T-helper 2 cell treated with Interferon-gamma antibody and Interleukin-4, amounts not matched to agents 100 ng/mL and 5 ng/mL, for 36 hours (primary cell): ENCODE results near the gene PTPRA. TPM values are rescaled to one million over a fixed set of nuclear protein-coding genes. Genes with fewer than 3 reads are reported as not detected.
"Not testable (repeated sequence)": the region's sequence is repeated elsewhere in the genome, so short reads cannot be mapped to it uniquely, and the experiment has no call there.

ENCODE experiments used
- intact Hi-C: fragments of 100-400 bp; cut with micrococcal nuclease; formaldehyde crosslinking; loops from one replicate; pipeline ENCODE4 v1.15.1; 2023
- total RNA-seq: library from RNA; stranded (reverse); gene quantifications from 2 replicates; pipeline ENCODE4 v1.2.3, GENCODE V29; 2022

The PTPRA gene
- total RNA-seq, 1 donor from 2014 or later, result 70.2 TPM

DNA sequence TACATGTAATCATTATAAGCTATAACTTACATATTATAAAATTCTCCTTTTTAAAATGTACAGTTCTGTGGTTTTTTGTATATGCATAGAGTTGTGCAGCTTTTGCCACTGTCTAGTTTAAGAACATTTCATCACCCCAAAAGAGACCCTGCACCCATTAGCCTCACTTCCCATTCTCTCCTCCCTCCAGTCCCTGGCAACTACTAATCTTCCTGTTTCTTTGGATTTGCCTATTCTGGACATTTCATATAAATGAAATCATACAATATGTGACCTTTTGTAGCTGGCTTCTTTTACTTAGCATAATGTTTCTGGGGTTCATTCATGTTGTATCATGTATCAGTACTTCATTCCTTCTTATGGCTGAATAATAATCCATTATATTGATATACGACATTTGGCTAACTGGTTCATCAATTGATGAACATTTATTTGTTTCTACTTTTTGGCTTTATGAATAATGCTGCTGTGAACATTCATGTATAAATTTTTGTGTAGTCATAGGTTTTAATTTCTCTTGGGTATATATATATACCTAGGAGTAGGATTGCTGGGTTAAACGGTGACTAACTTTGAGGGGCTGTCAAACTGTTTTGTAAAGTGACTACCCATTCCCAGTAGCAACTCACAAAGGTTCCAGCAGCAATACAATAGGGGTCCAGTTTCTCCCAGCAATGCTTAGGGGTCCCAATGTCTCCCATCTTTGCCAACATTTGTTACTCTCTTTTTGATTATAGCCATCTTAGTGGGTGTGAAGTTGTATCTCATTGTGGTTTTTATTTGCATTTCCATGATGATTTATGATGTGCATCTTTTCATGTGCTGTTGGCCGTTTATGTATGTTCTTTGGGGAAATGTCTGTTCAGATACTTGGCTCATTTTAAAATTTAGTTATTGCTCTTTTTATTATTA lies 10.7 kb downstream of the PTPRA start:
- intact Hi-C loops, result no loop called here

DNA sequence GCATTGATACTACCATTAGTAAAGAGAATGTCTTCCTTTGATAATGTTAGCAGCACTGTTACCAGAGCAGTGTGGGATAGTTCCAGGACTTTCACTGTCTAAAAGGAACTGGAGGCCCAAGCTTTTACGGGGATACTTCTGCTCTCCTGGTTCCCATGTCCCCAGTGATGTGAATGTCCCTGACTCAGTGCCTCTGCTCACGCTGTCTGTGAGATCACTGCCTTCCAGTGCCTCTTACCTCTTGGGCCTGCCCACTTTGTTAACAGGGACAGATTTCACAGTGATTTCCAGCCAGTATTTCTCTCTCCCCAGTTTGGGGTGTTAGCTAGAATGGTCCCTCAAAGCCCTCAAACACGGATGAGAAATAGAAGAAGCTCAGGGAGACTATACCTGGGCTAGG lies 14.4 kb downstream of the PTPRA start:
- intact Hi-C loops, result no loop called here

DNA sequence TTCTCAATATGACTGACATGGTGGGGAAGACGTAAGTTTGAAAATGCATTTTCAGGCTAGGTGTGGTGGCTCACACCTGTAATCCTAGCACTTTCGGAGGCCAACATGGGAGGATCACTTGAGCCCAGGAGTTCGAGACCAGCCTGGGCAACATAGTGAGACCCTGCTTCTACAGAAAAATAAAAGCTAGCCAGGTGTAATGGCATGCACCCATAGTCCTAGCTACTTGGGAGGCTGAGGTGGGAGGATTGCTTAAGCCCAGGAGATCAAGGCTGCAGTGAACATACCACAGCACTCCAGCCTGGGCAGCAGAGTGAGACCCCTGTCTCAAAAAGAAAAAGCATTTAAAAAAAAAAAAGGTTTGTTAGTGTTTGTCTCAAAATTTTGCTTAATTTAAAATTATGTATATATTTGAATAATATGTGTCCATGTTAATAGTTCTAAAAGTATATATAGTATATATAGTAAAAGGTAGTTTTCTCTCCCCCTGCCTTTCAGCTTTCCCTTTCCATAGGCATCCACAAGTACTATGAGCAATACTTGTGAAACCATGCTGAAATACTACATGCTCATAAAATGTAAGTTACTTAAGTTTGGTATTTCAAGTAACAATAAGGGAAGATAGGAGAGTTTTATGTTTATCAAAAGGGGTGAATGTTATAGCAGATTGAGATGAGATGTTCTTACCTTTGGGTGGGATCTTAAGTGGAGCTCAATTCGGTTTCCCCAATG lies 15.1 kb downstream of the PTPRA start:
- intact Hi-C loops, result no loop called here

DNA sequence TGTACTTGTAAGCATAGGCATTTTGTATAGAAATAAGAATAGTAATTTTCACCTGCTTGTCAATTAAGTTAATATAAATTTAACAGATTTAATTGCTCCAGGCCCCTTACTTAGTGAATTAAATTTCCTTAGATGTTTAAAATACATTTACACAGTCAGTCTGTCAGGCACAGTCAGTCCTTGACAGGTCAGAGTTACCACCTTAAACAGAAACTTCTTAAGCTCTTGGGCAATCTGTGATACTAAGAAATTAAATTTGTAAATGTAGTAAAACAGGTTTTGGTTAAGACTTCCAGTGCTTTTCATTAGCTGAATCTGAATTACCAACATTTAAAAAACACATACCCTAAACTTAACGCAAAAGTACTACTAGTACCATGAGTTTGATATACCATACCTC lies 15.9 kb downstream of the PTPRA start:
- intact Hi-C loops, result no loop called here

DNA sequence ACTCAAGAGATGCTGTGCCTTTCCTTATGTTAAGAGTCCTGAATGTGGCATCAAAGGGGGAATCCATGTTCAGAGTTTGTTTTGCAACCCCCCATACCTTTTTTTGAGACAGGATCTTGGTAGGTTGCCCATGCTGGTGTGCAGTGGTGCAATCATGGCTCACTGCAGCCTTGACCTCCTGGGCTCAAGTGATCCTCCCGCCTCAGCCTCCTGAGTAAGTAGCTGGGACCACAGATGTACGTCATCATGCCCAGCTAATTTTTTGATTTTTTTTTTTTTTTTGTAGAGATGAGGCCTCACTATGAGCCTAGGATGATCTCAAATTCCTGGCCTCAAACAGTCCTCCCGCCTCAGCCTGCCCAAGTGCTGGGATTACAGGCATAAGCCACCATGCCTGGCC lies 16.5 kb downstream of the PTPRA start:
- intact Hi-C loops, result no loop called here

DNA sequence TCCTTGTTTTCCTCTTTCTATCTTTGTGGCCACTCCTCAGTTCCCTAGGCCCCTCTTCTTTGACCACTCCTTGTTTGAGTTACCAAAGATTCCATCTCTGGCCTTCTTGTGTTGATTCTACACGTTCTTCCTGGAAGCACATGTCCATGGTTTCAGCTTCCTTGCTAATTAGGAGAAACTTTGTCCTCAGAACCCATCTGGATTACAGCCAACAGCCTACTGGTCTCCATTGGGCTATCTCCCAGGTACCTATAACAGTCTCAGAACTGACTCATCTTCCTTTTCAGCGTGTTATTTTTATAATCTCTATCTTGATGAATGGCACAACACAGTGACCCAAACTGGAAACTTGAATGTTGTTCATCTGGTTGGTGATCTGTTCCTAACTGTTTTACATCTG lies 17.5 kb downstream of the PTPRA start:
- intact Hi-C loops, result no loop called here

DNA sequence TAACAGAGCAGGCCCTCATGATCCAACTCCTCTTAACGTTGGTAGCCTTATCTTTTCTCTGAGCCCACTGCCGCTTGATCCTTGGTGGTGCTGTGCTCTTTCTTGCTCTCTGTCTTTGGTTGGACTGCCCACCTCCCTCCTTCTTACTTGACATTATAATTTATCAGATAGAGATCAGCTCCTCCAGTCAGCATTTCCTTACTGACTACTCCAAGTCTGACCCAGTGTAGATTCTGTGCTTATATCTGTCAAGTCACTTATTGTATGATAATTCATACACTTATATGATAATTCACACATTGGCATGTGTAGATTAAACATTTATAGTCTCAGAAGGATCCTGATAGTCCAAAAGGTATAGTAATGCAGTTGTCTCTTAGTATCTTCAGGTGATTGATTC lies 18.1 kb downstream of the PTPRA start:
- intact Hi-C loops, result no loop called here

DNA sequence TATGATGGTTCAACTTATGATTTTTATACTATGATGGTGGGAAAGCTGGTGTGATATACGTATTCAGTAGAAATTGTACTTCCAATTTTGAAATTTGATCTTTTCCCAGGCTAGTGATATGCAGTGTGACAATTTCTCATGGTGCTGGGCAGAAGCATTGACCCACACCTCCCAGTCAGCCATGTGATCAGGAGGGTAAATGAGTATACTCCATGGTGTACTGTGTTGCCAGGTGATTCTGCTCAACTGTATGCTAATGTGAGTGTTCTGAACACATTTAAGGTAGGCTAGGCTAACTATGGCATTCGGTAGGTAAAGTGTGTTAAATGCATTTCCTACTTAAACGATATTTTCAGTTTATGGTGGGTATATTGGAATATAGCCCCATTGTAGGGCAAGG lies 19.1 kb downstream of the PTPRA start:
- intact Hi-C loops, result no loop called here

DNA sequence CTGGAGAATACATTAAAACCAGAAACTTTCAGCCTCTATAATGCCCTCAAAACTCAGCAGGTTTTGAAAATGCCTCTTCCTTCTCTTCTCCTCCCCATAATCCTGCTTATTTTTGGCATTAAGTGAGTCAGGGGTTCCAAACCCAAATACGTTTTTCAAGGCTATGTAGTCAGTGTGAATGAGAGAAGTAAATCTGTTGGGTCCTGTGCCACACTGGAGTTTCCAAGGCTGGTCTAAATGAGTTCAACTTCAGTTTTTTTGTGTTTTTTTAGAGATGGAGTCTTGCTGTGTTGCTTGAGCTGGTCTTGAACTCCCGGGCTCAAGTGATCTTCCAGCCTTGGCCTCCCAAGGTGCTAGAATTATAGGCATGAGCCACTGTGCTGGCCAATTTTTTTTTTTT lies 20.9 kb downstream of the PTPRA start:
- intact Hi-C loops, result no loop called here

DNA sequence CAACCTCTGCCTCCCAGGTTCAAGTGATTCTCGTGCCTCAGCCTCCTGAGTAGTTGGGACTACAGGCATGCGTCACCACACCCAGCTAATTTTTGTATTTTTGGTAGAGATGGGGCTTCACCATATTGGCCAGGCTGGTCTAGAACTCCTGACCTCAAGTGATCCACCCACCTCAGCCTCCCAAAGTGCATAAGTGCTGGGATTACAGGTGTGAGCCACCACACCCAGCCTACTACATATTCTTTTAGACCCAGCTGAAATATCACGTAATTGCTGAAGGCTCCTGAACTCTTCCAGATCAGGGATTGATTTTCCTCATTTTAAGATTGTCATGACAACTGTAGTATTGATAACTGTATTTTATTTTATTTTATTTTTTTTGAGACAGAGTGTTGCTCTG lies 21.9 kb downstream of the PTPRA start:
- intact Hi-C loops, result not testable (repeated sequence)

DNA sequence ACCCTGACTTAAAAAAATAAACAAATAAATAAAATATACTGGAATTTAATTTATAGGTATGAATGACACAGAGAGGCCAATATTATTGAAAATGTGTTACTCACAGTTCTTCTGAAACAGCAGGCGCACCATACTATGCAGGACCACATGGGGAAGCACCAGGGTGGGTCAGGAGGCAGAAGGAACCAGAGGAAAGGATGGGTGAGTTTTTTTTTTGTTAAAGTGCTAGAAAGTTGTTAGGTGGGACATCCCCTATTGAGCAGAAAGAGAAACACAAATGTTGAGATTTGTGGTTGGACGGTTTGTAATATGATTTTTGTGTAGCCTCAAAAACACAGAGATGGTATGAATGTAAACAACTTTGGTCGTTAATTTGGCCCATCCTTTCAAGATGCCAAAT lies 26.0 kb downstream of the PTPRA start:
- intact Hi-C loops, result no loop called here

DNA sequence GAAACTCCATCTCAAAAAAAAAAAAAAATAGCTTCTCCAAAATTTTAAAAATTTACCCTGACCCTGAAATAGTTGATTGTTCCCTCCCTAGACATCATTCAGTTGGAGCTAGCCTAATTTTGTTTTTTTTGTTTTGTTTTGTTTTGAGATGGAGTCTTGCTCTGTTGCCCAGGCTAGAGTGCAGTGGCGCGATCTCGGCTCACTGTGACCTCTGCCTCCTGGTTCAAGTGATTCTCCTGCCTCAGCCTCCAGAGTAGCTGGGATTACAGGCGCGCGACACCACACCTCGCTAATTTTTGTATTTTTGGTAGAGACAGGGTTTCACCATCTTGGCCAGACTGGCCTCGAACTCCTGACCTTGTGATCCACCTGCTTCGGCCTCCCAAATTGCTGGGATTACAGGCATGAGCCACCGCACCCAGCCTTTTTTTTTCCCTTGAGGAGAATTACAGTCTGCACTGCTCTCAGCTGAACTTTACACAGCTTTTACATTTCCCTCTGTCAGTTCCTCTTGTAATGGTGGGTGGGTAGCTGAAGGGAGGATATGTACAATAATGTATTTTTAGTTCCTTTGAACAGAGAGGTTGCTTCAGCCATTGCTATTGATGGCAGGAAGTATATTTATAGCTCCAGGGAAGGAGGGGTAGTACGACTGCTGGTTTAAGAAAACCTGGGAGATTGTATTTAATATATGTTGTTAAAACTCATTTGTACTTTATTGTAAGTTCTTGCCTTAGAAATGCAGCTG lies 27.7 kb downstream of the PTPRA start:
- intact Hi-C loops, result no loop called here

DNA sequence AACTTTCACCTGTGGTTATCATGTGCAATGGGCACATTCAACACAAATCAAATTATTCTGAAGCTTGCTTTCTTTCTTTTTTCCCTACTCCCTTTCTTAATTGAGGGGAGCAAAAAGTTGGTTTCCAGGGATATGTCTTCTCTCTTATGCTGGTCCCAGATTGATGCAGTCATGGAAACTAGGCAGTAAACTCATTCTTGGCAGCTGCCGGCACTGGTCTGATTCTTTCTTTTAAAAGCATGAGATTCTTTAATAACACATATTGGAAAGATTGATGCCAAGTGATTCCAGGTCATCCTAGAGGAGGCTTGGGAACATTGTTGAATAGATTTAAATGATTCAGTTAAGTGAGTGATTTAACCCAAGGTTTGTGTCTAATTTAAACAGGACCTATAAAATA lies 29.0 kb downstream of the PTPRA start:
- intact Hi-C loops, result no loop called here

DNA sequence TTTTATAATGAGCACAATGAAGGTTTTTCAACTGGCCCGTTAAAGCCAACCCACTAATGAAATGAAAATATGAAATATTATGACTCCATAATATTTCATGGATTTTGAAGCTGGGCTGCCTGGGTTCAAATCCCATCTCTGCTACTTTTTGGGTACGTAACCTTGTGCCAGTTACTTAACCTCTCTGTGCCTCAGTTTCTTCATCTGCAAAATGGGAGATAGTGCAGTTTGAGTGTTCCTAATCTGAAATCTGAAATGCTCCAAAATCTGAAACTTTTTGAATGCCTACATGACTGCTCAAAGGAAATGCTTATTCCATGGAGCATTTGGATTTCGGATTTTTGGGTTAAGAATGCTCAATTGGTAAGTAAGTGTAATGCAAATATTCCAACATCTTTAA lies 29.5 kb downstream of the PTPRA start:
- intact Hi-C loops, result no loop called here

DNA sequence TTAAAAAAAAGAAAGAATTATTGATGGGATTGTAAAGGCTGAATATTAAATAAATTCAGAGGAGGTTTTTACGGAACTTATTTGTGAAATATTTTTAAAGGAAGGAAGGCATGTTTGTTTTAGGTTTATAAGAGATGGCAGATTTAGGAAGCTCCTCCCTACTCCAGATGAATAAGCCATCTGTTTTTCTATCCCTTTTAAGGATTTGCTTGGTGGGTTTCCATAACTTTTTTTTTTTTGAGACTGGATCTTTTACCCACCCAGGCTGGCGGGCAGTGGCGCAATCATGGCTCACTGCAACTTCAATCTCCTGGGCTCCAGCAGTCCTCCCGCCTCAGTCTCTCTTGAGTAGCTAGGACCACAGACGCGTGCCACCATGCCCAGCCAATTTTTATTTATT lies 30.4 kb downstream of the PTPRA start:
- intact Hi-C loops, result no loop called here

DNA sequence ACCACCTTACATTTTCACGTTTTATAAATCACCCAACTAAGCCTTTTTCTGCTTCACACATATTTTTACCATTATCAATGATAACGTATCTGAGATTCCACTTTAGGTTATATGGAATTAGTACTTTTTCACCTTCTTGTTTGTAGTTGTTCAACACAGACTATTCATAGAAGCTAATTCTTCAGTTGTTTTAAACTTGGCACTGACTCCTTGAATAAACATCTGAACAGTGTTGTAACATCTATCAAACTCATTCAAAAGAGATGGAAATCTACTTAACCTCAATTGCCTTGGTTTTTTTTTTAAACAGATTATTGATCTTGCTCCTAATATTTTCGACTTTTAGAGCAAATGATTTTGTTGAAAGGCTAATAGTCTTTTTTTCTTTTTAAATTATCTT lies 34.2 kb downstream of the PTPRA start:
- intact Hi-C loops, result no loop called here

DNA sequence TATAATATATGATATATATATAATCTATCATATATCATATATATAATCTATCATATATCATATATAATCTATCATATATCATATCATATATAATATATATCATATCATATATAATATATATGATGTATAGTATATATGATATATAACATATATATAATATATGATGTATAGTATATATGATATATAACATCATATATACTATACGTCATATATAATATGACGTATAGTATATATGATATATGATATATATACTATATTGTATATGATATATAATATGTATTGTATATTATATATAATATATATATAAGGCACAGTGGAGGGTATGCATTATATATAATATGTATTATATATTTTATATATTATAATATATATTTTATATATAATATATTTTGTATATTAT lies 36.7 kb downstream of the PTPRA start:
- intact Hi-C loops, result loop anchor here (10.0 kb wide), 1 partner anchor 75 kb away; no protein-coding TSS in a partner anchor

DNA sequence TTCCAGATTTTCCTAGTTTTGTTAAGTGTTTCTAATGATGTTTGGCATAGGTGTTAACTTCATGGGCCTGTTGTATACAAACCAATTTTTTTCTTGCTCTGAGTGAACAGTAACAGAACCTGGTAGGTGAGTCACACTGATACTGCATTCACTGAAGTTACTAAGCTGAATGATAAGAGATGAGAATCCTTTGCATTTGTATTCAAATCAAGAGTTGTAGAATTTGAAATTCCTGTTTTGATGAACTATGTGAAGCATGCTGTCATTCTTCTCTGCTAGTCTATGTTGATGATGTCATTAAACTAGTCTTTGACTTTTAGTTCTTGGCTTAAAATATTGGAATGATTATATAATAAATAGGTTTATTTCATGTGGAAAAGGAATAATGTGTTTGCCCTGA lies 37.9 kb downstream of the PTPRA start:
- intact Hi-C loops, result loop anchor here (10.0 kb wide), 1 partner anchor 74 kb away; no protein-coding TSS in a partner anchor

DNA sequence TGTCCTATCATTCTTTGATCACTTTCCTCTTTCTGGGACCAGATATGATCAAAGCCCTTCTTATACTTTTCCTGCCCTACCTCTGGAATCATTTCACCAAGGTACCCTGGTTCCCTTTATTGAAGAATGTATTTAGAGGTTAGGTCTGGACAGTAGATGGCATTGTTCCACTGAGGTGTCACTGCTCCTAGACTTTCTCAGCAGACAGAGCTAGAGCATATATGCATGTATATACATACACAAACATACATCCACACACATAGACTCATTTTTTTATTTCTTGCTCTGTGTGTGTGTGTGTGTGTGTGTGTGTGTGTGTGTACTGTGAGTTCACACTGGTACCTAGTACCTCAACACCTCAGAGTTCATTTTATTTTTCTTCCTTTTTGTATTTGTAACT lies 40.9 kb downstream of the PTPRA start:
- intact Hi-C loops, result loop anchor here (10.0 kb wide), 1 partner anchor 71 kb away; no protein-coding TSS in a partner anchor

DNA sequence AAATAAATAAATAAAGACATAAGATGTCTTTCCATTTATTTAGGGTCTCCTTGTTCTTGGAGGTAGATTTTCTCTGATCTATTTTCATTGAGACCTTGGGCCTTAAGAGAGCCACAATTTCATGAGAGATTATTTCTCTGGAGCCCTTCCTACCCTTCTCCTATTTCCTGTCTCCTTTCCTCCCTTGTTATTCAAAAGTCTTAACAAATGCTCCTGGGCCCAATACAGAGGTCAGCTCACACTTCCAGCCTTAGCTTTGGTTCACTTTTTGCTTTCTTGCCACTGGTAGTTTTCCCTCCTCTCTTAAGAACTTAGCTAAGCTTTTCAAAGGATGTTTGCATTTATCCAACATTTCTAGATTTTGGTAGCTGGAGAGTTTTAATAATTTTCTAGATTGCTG lies 44.0 kb downstream of the PTPRA start:
- intact Hi-C loops, result loop anchor here (10.0 kb wide), 1 partner anchor 68 kb away; no protein-coding TSS in a partner anchor
